Testis (tissue), 2 donors: ENCODE results near the gene ZNF235.

Experiments
- POLR2A ChIP-seq: fragments of 450-650 bp; IDR thresholded peaks from one replicate; pipeline ENCODE4 v1.6.1; 2017; ENCODE audit warnings: antibody characterized with exemption, mild to moderate bottlenecking, moderate library complexity
- TF ChIP-seq, protein P1 (sequence below), 3 experiments: fragments of 450-650 bp in 2 of 3; fragments of 200-600 bp in 1 of 3; sonication (generic) in 1 of 3; IDR thresholded peaks; one replicate each; pipeline ENCODE4 v1.5.1; 2016 to 2019; ENCODE audit warnings: antibody characterized with exemption in 3 of 3, mild to moderate bottlenecking in 2 of 3, moderate library complexity in 1 of 3

DNA sequence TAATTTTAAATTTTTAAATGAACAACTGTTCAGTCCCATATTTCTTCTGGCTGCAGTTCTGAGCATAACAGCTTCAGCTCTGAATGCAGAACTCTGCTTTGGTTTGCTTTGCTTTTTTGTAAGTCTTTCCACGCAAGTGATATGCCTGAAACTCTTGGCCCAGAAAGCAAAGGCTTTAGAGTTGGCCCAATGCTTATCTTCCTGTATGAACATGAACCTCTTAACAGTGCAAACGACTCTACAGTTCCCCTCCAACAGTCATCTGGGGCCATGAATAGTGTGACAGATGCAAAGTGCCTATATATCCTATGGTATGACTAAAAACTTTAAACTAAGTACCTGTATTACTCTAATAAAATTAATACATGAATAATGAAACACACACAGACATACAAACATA, 37.0 kb upstream of the ZNF235 start:
- TF ChIP-seq, protein P1, sequence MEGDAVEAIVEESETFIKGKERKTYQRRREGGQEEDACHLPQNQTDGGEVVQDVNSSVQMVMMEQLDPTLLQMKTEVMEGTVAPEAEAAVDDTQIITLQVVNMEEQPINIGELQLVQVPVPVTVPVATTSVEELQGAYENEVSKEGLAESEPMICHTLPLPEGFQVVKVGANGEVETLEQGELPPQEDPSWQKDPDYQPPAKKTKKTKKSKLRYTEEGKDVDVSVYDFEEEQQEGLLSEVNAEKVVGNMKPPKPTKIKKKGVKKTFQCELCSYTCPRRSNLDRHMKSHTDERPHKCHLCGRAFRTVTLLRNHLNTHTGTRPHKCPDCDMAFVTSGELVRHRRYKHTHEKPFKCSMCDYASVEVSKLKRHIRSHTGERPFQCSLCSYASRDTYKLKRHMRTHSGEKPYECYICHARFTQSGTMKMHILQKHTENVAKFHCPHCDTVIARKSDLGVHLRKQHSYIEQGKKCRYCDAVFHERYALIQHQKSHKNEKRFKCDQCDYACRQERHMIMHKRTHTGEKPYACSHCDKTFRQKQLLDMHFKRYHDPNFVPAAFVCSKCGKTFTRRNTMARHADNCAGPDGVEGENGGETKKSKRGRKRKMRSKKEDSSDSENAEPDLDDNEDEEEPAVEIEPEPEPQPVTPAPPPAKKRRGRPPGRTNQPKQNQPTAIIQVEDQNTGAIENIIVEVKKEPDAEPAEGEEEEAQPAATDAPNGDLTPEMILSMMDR (IDR thresholded peaks at IDR 0.05) = no peak
- TF ChIP-seq POLR2A = no peak
